Measurements from ENCODE around the gene ARAP3.
"Not testable (repeated sequence)": the region's sequence is repeated elsewhere in the genome, so short reads cannot be mapped to it uniquely, and the experiment has no call there.

ARAP3 gene

GRCh38 chr5:141637767-141638419 lies 44.1 kb downstream of the ARAP3 start:
- DNase-seq = no peak

- peak; percentile 12 for DNase-seq
Observed at GRCh38 chr5:141637123-141637766, 44.8 kb downstream of the ARAP3 start.

GRCh38 chr5:141636413-141637122 lies 45.5 kb downstream of the ARAP3 start, which contains the start of the genes HDAC3 and RELL2:
Gene HDAC3, minus strand, starts transcription at chr5:141636849. Its CDS starts 59 bp downstream, at chr5:141636790.
Gene RELL2, plus strand, starts transcription at chr5:141636997. Its CDS starts 1,229 bp downstream, at chr5:141638226.
- DNase-seq = peak; percentile 83

- DNase-seq = no peak
Observed at GRCh38 chr5:141636106-141636412, 46.0 kb downstream of the ARAP3 start.

GRCh38 chr5:141635646-141636045 lies 46.4 kb downstream of the ARAP3 start:
- DNase-seq = no peak

- DNase-seq = no peak
Observed at GRCh38 chr5:141634720-141635119, 47.3 kb downstream of the ARAP3 start.

GRCh38 chr5:141633871-141634561 lies 48.0 kb downstream of the ARAP3 start:
- DNase-seq = no peak

GRCh38 chr5:141632650-141633049 lies 49.4 kb downstream of the ARAP3 start:
- DNase-seq = no peak

- DNase-seq = no peak
Observed at GRCh38 chr5:141630570-141631140, 51.4 kb downstream of the ARAP3 start.

- no peak for DNase-seq
Observed at GRCh38 chr5:141628175-141628788, 53.7 kb downstream of the ARAP3 start.

- DNase-seq = no peak
Observed at GRCh38 chr5:141623611-141624010, 58.4 kb downstream of the ARAP3 start.

- DNase-seq = no peak
Observed at GRCh38 chr5:141623186-141623585, 58.8 kb downstream of the ARAP3 start.

- DNase-seq = peak; percentile 96
Observed at GRCh38 chr5:141618804-141619554, 63.1 kb downstream of the ARAP3 start, which contains the start of gene DIAPH1. Gene DIAPH1, minus strand, starts transcription at chr5:141619000. Its CDS starts 86 bp downstream, at chr5:141618914.

- DNase-seq = peak; percentile 37
Observed at GRCh38 chr5:141618030-141618803, 63.8 kb downstream of the ARAP3 start.

GRCh38 chr5:141617682-141618029 lies 64.4 kb downstream of the ARAP3 start:
- no peak for DNase-seq

GRCh38 chr5:141617128-141617527 lies 64.9 kb downstream of the ARAP3 start:
- DNase-seq = no peak

GRCh38 chr5:141615991-141616720 lies 65.9 kb downstream of the ARAP3 start:
- DNase-seq = no peak

GRCh38 chr5:141613344-141613743 lies 68.7 kb downstream of the ARAP3 start:
- DNase-seq = no peak

GRCh38 chr5:141611289-141611688 lies 70.7 kb downstream of the ARAP3 start:
- no peak for DNase-seq

- not testable (repeated sequence) for DNase-seq
Observed at GRCh38 chr5:141609921-141610320, 72.1 kb downstream of the ARAP3 start.

All from NCI-H1436 (cell line).